Osteocyte (in vitro differentiated cells): ENCODE results near the gene USP46. TPM values are rescaled to one million over a fixed set of nuclear protein-coding genes. Genes with fewer than 3 reads are reported as not detected.

Experiments used
- DNase-seq: peaks from one replicate; pipeline ENCODE4 v3.0.0; 2021; ENCODE audit warnings: mixed read lengths; ENCODE audit not compliant: unreplicated experiment; ENCODE audit errors: extremely low spot score
- H3K27ac Mint-ChIP-seq: one replicate; pipeline ENCODE4 v1.8.0; 2021; ENCODE audit warnings: mild to moderate bottlenecking, mixed read lengths; ENCODE audit not compliant: unreplicated experiment
- H3K27me3 Mint-ChIP-seq: one replicate; pipeline ENCODE4 v1.8.0; 2021; ENCODE audit warnings: mixed read lengths; ENCODE audit not compliant: unreplicated experiment
- H3K36me3 Mint-ChIP-seq: one replicate; pipeline ENCODE4 v1.8.0; 2021; ENCODE audit warnings: mixed read lengths; ENCODE audit not compliant: unreplicated experiment
- H3K4me1 Mint-ChIP-seq: one replicate; pipeline ENCODE4 v1.8.0; 2021; ENCODE audit warnings: mixed read lengths; ENCODE audit not compliant: unreplicated experiment
- H3K4me3 Mint-ChIP-seq: one replicate; pipeline ENCODE4 v1.8.0; 2021; ENCODE audit warnings: mild to moderate bottlenecking, moderate library complexity, mixed read lengths; ENCODE audit not compliant: unreplicated experiment
- H3K9me3 Mint-ChIP-seq: one replicate; pipeline ENCODE4 v1.8.0; 2021; ENCODE audit warnings: mixed read lengths; ENCODE audit not compliant: unreplicated experiment
- total RNA-seq: library from RNA; stranded (reverse); gene quantifications from 2 replicates; pipeline ENCODE4 v1.2.1, GENCODE V29; 2021
- TF ChIP-seq, protein P1 (sequence below): fragments of 200-600 bp; sonication (generic); IDR thresholded peaks from 2 replicates; pipeline ENCODE4 v1.5.0; 2021; ENCODE audit warnings: antibody characterized with exemption, mild to moderate bottlenecking, moderate library complexity

USP46 gene
- total RNA-seq, 1 donor from 2014 or later: 18.8 TPM

DNA sequence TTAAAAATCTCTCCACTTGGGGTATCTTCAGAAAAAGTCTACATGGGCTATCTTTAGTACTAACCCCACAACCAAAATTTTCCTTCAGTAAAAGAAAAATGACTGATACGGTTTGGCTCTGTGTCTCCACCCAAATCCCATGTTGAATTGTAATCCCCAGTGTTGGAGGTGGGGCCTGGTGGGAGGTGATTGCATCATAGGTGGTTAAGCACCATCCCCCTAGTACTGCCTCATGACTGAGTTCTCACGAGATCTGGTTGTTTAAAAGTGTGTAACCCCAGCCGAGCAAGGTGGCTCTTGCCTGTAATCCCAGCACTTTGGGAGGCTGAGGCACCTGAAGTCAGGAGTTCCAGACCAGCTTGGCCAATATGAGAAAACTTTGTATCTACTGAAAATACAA is 66.8 kb downstream of the USP46 start:
- Mint-ChIP-seq H3K4me1 (peaks cover 13% of the 10 kb centered on the region), H3K9me3 (no peaks in the 10 kb centered on the region), H3K36me3 (peaks cover 27% of the 10 kb centered on the region), H3K4me3 (no peak overlapping the region), H3K27ac (no peak overlapping the region), H3K27me3 (no peaks in the 10 kb centered on the region)
- TF ChIP-seq, protein P1, sequence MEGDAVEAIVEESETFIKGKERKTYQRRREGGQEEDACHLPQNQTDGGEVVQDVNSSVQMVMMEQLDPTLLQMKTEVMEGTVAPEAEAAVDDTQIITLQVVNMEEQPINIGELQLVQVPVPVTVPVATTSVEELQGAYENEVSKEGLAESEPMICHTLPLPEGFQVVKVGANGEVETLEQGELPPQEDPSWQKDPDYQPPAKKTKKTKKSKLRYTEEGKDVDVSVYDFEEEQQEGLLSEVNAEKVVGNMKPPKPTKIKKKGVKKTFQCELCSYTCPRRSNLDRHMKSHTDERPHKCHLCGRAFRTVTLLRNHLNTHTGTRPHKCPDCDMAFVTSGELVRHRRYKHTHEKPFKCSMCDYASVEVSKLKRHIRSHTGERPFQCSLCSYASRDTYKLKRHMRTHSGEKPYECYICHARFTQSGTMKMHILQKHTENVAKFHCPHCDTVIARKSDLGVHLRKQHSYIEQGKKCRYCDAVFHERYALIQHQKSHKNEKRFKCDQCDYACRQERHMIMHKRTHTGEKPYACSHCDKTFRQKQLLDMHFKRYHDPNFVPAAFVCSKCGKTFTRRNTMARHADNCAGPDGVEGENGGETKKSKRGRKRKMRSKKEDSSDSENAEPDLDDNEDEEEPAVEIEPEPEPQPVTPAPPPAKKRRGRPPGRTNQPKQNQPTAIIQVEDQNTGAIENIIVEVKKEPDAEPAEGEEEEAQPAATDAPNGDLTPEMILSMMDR: no peak
- DNase-seq: no peak

- TF ChIP-seq, protein P1: no peak
- Mint-ChIP-seq H3K4me3 (no peak overlapping the region), H3K36me3 (peaks cover 9% of the 10 kb centered on the region), H3K27me3 (peaks cover 6% of the 10 kb centered on the region), H3K4me1 (peaks cover 13% of the 10 kb centered on the region), H3K27ac (peak overlapping the region; percentile 81), H3K9me3 (no peaks in the 10 kb centered on the region)
- DNase-seq: no peak
Measured at GRCh38 chr4:52588771-52589591, 70.1 kb downstream of the USP46 start.

- Mint-ChIP-seq H3K27ac (peak overlapping the region; percentile 81), H3K4me3 (no peak overlapping the region), H3K4me1 (peaks cover 13% of the 10 kb centered on the region), H3K9me3 (no peaks in the 10 kb centered on the region), H3K36me3 (peaks cover 9% of the 10 kb centered on the region), H3K27me3 (peaks cover 6% of the 10 kb centered on the region)
- DNase-seq: no peak
- TF ChIP-seq, protein P1: peak; percentile 51
Measured at GRCh38 chr4:52588097-52588496, 71.0 kb downstream of the USP46 start.

DNA sequence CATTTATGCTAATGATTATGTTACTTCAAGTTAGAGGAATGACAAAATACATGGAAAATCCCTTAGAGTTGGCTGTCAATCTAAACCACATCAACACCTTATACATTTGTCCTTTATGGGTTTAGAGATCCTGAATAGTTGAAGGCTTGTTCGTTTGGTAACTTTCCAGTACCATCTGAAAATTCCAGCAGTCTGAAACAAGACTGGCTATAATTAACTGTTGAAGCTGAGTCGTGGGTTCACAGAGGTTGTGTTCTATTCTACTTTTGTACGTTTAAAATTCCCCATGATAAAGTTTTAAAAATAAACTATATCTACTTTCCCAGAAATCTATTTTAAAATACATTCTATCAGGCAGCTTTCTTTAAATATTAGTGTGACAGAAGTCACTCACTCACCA is 73.0 kb downstream of the USP46 start:
- Mint-ChIP-seq H3K27ac (no peak overlapping the region), H3K4me3 (no peak overlapping the region)
- TF ChIP-seq, protein P1: no peak

DNA sequence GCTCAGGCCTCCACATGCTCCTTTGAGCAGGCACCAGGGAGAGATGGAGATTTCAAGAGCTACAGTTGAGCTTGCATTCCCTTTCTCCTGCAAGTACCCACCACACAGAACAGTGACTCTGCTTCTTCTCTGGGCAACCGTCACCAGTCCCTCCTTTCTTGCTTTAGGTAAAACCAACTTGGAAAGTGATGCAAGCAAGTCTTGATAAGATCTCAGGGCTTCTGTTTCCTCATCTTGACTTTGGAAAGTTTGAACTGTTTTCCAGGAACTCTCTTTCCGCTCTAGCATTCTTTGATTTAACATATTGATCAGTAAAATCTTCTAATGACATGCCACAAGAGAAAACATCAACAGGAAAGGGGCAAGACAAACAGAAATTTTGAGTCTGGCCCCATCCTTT is 73.7 kb downstream of the USP46 start:
- Mint-ChIP-seq H3K4me3 (no peak overlapping the region), H3K9me3 (no peaks in the 10 kb centered on the region), H3K27me3 (peaks cover 6% of the 10 kb centered on the region), H3K4me1 (peaks cover 13% of the 10 kb centered on the region), H3K36me3 (no peaks in the 10 kb centered on the region), H3K27ac (no peak overlapping the region)
- TF ChIP-seq, protein P1: no peak
- DNase-seq: no peak

More for the DNA sequence above, 73.0 kb downstream of the USP46 start:
- Mint-ChIP-seq H3K4me1 (peaks cover 13% of the 10 kb centered on the region), H3K9me3 (no peaks in the 10 kb centered on the region), H3K36me3 (no peaks in the 10 kb centered on the region), H3K27me3 (peaks cover 6% of the 10 kb centered on the region)
- DNase-seq: no peak
